Measurements from ENCODE around the gene SLC16A14.

DNA sequence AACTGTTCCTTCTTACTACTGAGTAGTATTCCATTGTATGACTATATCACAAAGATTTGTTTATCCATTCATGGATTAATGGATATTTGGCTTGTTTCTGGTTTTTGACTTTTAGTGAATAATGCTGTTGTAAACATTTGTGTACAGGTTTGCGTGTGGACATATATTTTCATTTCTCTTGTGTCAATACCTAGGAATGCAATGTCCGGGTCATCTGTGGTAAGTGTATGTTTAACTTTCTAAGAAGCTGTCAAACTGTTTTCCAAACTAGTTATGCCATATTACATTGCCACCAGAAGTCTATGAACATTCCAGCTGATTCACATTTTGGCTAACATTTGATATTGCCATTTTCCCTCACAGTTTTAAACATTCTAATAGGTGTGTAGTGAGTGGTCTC, 29.1 kb upstream of the SLC16A14 start:
- TF ChIP-seq RAD21 (IDR thresholded peaks at IDR 0.05; ENCODE audit: low read depth) (no peak), EZH2 (IDR thresholded peaks at IDR 0.05) (no peak), JUND (IDR thresholded peaks at IDR 0.05) (no peak), YY1 (IDR thresholded peaks at IDR 0.05; ENCODE audit: extremely low read depth, insufficient replicate concordance, low read depth, low read length) (no peak), SP1 (IDR thresholded peaks at IDR 0.05; ENCODE audit: low read depth) (no peak)

Measured in HCT116 (cell line).